HepG2 (cell line): ENCODE measurements around the gene SBSN. TPM values are rescaled to one million over a fixed set of nuclear protein-coding genes. Genes with fewer than 3 reads are reported as not detected.

Experiments
- GMEB1 ChIP-seq: sonication (generic); formaldehyde crosslinking; IDR thresholded peaks from 2 replicates; pipeline ENCODE4 v1.5.1; 2020; ENCODE audit warnings: missing genetic modification reagents, mild to moderate bottlenecking, borderline replicate concordance
- GTF2F1 ChIP-seq: fragments of 150-350 bp; IDR thresholded peaks from 2 replicates; pipeline ENCODE4 v1.6.1; 2014; ENCODE audit warnings: low read length
- MAF1 ChIP-seq: sonication (generic); formaldehyde crosslinking; IDR thresholded peaks from 2 replicates; pipeline ENCODE4 v1.5.0; 2020; ENCODE audit warnings: missing genetic modification reagents, borderline replicate concordance
- MTF1 ChIP-seq: sonication (generic); formaldehyde crosslinking; IDR thresholded peaks from 2 replicates; pipeline ENCODE4 v1.5.0; 2020; ENCODE audit warnings: missing genetic modification reagents
- ONECUT2 ChIP-seq: sonication (generic); formaldehyde crosslinking; IDR thresholded peaks from 2 replicates; pipeline ENCODE4 v1.4.0; 2020; ENCODE audit warnings: missing genetic modification reagents
- PRDM4 ChIP-seq: sonication (generic); formaldehyde crosslinking; IDR thresholded peaks from 2 replicates; pipeline ENCODE4 v1.9.0; 2021; ENCODE audit warnings: missing genetic modification reagents, borderline replicate concordance
- SIX1 ChIP-seq: sonication (generic); formaldehyde crosslinking; IDR thresholded peaks from 2 replicates; pipeline ENCODE4 v1.4.0; 2020; ENCODE audit warnings: missing genetic modification reagents, borderline replicate concordance
- ZNF10 ChIP-seq: sonication (generic); formaldehyde crosslinking; IDR thresholded peaks from 2 replicates; pipeline ENCODE4 v1.4.0; 2020; ENCODE audit warnings: mild to moderate bottlenecking, low read depth, missing genetic modification reagents, borderline replicate concordance
- ZNF142 ChIP-seq: sonication (generic); formaldehyde crosslinking; IDR thresholded peaks from 2 replicates; pipeline ENCODE4 v1.4.0; 2020; ENCODE audit warnings: missing genetic modification reagents
- ZNF547 ChIP-seq: sonication (generic); formaldehyde crosslinking; IDR thresholded peaks from 2 replicates; pipeline ENCODE4 v1.5.1; 2020; ENCODE audit warnings: mild to moderate bottlenecking, missing genetic modification reagents
- ZNF773 ChIP-seq: sonication (generic); formaldehyde crosslinking; IDR thresholded peaks from 2 replicates; pipeline ENCODE4 v1.4.0; 2020; ENCODE audit warnings: missing genetic modification reagents, borderline replicate concordance
- ZNF775 ChIP-seq: sonication (generic); formaldehyde crosslinking; IDR thresholded peaks from 2 replicates; pipeline ENCODE4 v1.4.0; 2020; ENCODE audit warnings: missing genetic modification reagents, mild to moderate bottlenecking, moderate library complexity, borderline replicate concordance
- ZNF777 ChIP-seq: sonication (generic); formaldehyde crosslinking; IDR thresholded peaks from 2 replicates; pipeline ENCODE4 v1.4.0; 2020; ENCODE audit warnings: missing genetic modification reagents
- ZNF784 ChIP-seq: sonication (generic); formaldehyde crosslinking; IDR thresholded peaks from 2 replicates; pipeline ENCODE4 v1.5.1; 2020; ENCODE audit warnings: missing genetic modification reagents, mild to moderate bottlenecking, borderline replicate concordance
- ZNF800 ChIP-seq: sonication (generic); formaldehyde crosslinking; IDR thresholded peaks from 2 replicates; pipeline ENCODE4 v1.4.0; 2020; ENCODE audit warnings: missing genetic modification reagents
- polyA plus RNA-seq, 8 experiments: library from polyadenylated mRNA; depleted of rRNA in 3 of 8; stranded (reverse) in 7 of 8; unstranded in 1 of 8; fragments of >200 nt; fragmentation: Illumina TruSeq in 4 of 8; extraction: Trizol in 4 of 8; gene quantifications; 2 replicates each; pipeline versions ENCODE4 v1.2.1 to v1.2.3, GENCODE V29; 2011 to 2016; ENCODE audit warnings: low read depth in 4 of 8, missing spikeins in 1 of 8, mixed read lengths in 1 of 8; ENCODE audit not compliant: insufficient read depth in 1 of 8
- total RNA-seq, 5 experiments: library from RNA; depleted of rRNA; stranded (reverse); fragments of >200 nt; fragmentation: Illumina TruSeq; extraction: Trizol; gene quantifications; 2 replicates each; pipeline ENCODE4 v1.2.3, GENCODE V29; 2016; ENCODE audit warnings: low read depth in 1 of 5

The SBSN gene
- total and polyA plus RNA-seq, 2 of the 13 experiments (the other 11 are each of a cell fraction or from before 2014, with no cell fraction given), result not detected

GRCh38 chr19:35509018-35509652, 19.0 kb downstream of the SBSN start (continued):
- no peak for TF ChIP-seq MAF1 (CRISPR knock-in tag)
- TF ChIP-seq ZNF142 (CRISPR knock-in tag), result no peak
- TF ChIP-seq ZNF10 (CRISPR knock-in tag), result no peak
- TF ChIP-seq ZNF784 (CRISPR knock-in tag), result no peak
- no peak for TF ChIP-seq ZNF800 (CRISPR knock-in tag)
- no peak for TF ChIP-seq ZNF775 (CRISPR knock-in tag)
- TF ChIP-seq GTF2F1, result no peak
- TF ChIP-seq ONECUT2 (CRISPR knock-in tag), result no peak
- TF ChIP-seq SIX1 (CRISPR knock-in tag), result no peak
- no peak for TF ChIP-seq PRDM4
- TF ChIP-seq ZNF773, result no peak
- no peak for TF ChIP-seq ZNF547
- TF ChIP-seq MTF1 (CRISPR knock-in tag), result no peak
- TF ChIP-seq GMEB1 (CRISPR knock-in tag), result no peak
- TF ChIP-seq ZNF777 (CRISPR knock-in tag), result no peak
